HepG2 (cell line): ENCODE results near the gene SLC66A3. TPM values are rescaled to one million over a fixed set of nuclear protein-coding genes. Genes with fewer than 3 reads are reported as not detected.

Experiments used
- FOXK2 ChIP-seq: fragments of 450-650 bp; IDR thresholded peaks from 2 replicates; pipeline ENCODE4 v1.6.1; 2016
- GTF3A ChIP-seq: sonication (generic); formaldehyde crosslinking; conservative IDR thresholded peaks from 2 replicates; pipeline ENCODE4 v1.4.0; 2020; ENCODE audit warnings: mild to moderate bottlenecking, missing genetic modification reagents
- HCFC1 ChIP-seq: fragments of 150-350 bp; IDR thresholded peaks from 2 replicates; pipeline ENCODE4 v1.6.1; 2014; ENCODE audit warnings: low read depth, low read length
- LRRFIP1 ChIP-seq: sonication (generic); formaldehyde crosslinking; conservative IDR thresholded peaks from 2 replicates; pipeline ENCODE4 v1.4.0; 2020; ENCODE audit warnings: missing genetic modification reagents
- TCF12 ChIP-seq, 2 experiments: fragments of 450-650 bp in 1 of 2; sonication (generic) in 1 of 2; formaldehyde crosslinking in 1 of 2; IDR thresholded peaks; 2 replicates each; pipeline versions ENCODE4 v1.6.1 to v1.8.0; 2017 to 2022; ENCODE audit warnings: antibody characterized with exemption in 1 of 2, mild to moderate bottlenecking in 1 of 2, missing genetic modification reagents in 1 of 2, moderate library complexity in 1 of 2
- ZBTB21 ChIP-seq: sonication (generic); formaldehyde crosslinking; IDR thresholded peaks from 2 replicates; pipeline ENCODE4 v1.4.0; 2020; ENCODE audit warnings: missing genetic modification reagents
- ZC3H4 ChIP-seq: sonication (generic); formaldehyde crosslinking; IDR thresholded peaks from 2 replicates; pipeline ENCODE4 v1.4.0; 2020; ENCODE audit warnings: missing genetic modification reagents, borderline replicate concordance
- ZIK1 ChIP-seq: sonication (generic); formaldehyde crosslinking; IDR thresholded peaks from 2 replicates; pipeline ENCODE4 v1.5.0; 2020; ENCODE audit warnings: mild to moderate bottlenecking, low read depth, missing genetic modification reagents, borderline replicate concordance
- ZNF17 ChIP-seq: sonication (generic); formaldehyde crosslinking; IDR thresholded peaks from 2 replicates; pipeline ENCODE4 v1.5.0; 2020; ENCODE audit warnings: mild to moderate bottlenecking, missing genetic modification reagents
- ZNF230 ChIP-seq: sonication (generic); formaldehyde crosslinking; IDR thresholded peaks from 2 replicates; pipeline ENCODE4 v1.4.0; 2020; ENCODE audit warnings: mild to moderate bottlenecking, missing genetic modification reagents
- ZNF256 ChIP-seq: sonication (generic); formaldehyde crosslinking; conservative IDR thresholded peaks from 2 replicates; pipeline ENCODE4 v1.4.0; 2020; ENCODE audit warnings: missing genetic modification reagents
- ZNF484 ChIP-seq: sonication (generic); formaldehyde crosslinking; IDR thresholded peaks from 2 replicates; pipeline ENCODE4 v1.5.1; 2020; ENCODE audit warnings: mild to moderate bottlenecking, low read depth, missing genetic modification reagents, borderline replicate concordance
- ZNF646 ChIP-seq: sonication (generic); formaldehyde crosslinking; IDR thresholded peaks from 2 replicates; pipeline ENCODE4 v1.9.0; 2021; ENCODE audit warnings: mild to moderate bottlenecking, missing genetic modification reagents
- ZSCAN12 ChIP-seq: sonication (generic); formaldehyde crosslinking; IDR thresholded peaks from 2 replicates; pipeline ENCODE4 v1.9.0; 2021; ENCODE audit warnings: mild to moderate bottlenecking, missing genetic modification reagents
- polyA plus RNA-seq, 8 experiments: library from polyadenylated mRNA; depleted of rRNA in 3 of 8; stranded (reverse) in 7 of 8; unstranded in 1 of 8; fragments of >200 nt; fragmentation: Illumina TruSeq in 4 of 8; extraction: Trizol in 4 of 8; gene quantifications; 2 replicates each; pipeline versions ENCODE4 v1.2.1 to v1.2.3, GENCODE V29; 2011 to 2016; ENCODE audit warnings: low read depth in 4 of 8, missing spikeins in 1 of 8, mixed read lengths in 1 of 8; ENCODE audit not compliant: insufficient read depth in 1 of 8
- total RNA-seq, 5 experiments: library from RNA; depleted of rRNA; stranded (reverse); fragments of >200 nt; fragmentation: Illumina TruSeq; extraction: Trizol; gene quantifications; 2 replicates each; pipeline ENCODE4 v1.2.3, GENCODE V29; 2016; ENCODE audit warnings: low read depth in 1 of 5
- TF ChIP-seq, protein P1 (sequence below): conservative IDR thresholded peaks from 2 replicates; pipeline ENCODE4 v1.6.1; 2018; ENCODE audit warnings: missing genetic modification reagents
- TF ChIP-seq, protein P2 (sequence below): sonication (generic); formaldehyde crosslinking; IDR thresholded peaks from 2 replicates; pipeline ENCODE4 v1.9.0; 2021; ENCODE audit warnings: missing genetic modification reagents, mild to moderate bottlenecking, borderline replicate concordance

SLC66A3 gene
- total and polyA plus RNA-seq, 2 of the 13 experiments (the other 11 are each of a cell fraction or from before 2014, with no cell fraction given), result 2.2 to 3.7 TPM

DNA sequence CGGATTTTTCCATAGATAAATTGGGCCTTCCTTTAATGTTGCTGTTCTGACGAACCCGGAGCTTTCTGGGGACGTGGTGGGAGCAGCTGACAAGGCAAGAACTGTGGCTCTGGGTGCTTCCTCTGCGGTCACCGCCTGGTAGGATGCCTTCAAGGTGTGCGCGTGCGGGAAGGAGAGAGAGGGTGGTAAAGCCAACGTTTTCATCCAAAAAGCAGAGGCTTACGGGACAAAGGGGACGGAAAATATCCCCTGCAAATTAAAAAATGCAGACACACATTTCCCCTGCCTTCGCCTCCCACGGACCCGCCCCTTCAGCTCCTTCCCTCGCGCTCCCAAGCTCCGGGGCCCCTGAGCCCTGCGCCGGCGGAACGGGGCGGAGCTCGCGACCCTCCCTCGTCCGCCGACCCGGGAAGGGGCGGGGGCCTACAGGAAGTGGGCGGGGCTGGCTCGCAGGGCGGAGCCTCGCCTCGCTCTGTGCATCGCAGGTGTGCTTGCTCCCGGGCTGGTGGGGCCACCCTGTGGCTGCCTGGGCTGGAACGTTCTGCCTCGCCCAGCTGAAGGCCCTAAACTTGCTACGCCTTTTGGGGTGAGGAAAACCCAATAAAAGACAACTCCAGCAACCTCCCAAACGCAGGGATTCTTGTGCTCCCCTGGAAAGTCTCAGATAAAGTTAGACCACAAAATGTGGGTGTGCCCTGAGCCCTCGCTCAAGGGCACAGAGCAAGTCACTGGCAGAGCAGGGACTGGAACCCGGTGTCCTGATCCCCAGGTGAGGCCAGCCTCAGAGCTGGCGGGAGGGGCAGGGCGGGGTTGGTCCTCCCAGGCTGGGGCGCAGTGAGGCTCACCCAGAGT is 25.4 kb upstream of the SLC66A3 start (continued):
- TF ChIP-seq ZC3H4 (CRISPR knock-in tag), result no peak
- TF ChIP-seq ZNF646 (CRISPR knock-in tag), result no peak
- peak; percentile 54; the same call in 1 of the 2 replicates for TF ChIP-seq ZIK1 (CRISPR knock-in tag)
- TF ChIP-seq, protein P1, sequence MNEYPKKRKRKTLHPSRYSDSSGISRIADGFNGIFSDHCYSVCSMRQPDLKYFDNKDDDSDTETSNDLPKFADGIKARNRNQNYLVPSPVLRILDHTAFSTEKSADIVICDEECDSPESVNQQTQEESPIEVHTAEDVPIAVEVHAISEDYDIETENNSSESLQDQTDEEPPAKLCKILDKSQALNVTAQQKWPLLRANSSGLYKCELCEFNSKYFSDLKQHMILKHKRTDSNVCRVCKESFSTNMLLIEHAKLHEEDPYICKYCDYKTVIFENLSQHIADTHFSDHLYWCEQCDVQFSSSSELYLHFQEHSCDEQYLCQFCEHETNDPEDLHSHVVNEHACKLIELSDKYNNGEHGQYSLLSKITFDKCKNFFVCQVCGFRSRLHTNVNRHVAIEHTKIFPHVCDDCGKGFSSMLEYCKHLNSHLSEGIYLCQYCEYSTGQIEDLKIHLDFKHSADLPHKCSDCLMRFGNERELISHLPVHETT (CRISPR knock-in tag), result no peak; the same call in 1 of the 2 replicates
- no peak for TF ChIP-seq ZNF484 (CRISPR knock-in tag)
- no peak for TF ChIP-seq GTF3A (CRISPR knock-in tag)
- TF ChIP-seq TCF12 (IDR thresholded peaks at IDR 0.05), result no peak
- no peak for TF ChIP-seq TCF12 (CRISPR knock-in tag; IDR thresholded peaks at IDR 0.05)
- TF ChIP-seq FOXK2, result no peak
- peak; percentile 49; the same call in 1 of the 2 replicates for TF ChIP-seq ZSCAN12 (CRISPR knock-in tag)
- peak; percentile 84; the same call in 1 of the 2 replicates for TF ChIP-seq ZNF256
- no peak for TF ChIP-seq LRRFIP1
- TF ChIP-seq ZNF230 (CRISPR knock-in tag), result no peak
- TF ChIP-seq ZBTB21 (CRISPR knock-in tag), result no peak
- TF ChIP-seq, protein P2, sequence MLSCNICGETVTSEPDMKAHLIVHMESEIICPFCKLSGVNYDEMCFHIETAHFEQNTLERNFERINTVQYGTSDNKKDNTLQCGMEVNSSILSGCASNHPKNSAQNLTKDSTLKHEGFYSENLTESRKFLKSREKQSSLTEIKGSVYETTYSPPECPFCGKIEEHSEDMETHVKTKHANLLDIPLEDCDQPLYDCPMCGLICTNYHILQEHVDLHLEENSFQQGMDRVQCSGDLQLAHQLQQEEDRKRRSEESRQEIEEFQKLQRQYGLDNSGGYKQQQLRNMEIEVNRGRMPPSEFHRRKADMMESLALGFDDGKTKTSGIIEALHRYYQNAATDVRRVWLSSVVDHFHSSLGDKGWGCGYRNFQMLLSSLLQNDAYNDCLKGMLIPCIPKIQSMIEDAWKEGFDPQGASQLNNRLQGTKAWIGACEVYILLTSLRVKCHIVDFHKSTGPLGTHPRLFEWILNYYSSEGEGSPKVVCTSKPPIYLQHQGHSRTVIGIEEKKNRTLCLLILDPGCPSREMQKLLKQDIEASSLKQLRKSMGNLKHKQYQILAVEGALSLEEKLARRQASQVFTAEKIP (CRISPR knock-in tag), result no peak
- no peak for TF ChIP-seq ZNF17 (CRISPR knock-in tag)
- TF ChIP-seq HCFC1, result no peak
